Stimulated activated CD8-positive, alpha-beta memory T cell treated with anti-CD3 and anti-CD28 coated beads, Interleukin-12 subunit alpha, Interleukin-12 subunit beta, amount 100 ng/mL, for 24 hours (primary cell): ENCODE data around the gene SNX33.
"Not testable (repeated sequence)": the region's sequence is repeated elsewhere in the genome, so short reads cannot be mapped to it uniquely, and the experiment has no call there.

Experiments used
- DNase-seq: peaks from one replicate; pipeline ENCODE4 v3.0.0-alpha.2; 2020; ENCODE audit errors: extremely low read depth

SNX33 gene

GRCh38 chr15:75662823-75663519 lies 15.3 kb downstream of the SNX33 start:
- no peak for DNase-seq

GRCh38 chr15:75663931-75664421 lies 16.3 kb downstream of the SNX33 start:
- DNase-seq: no peak

GRCh38 chr15:75666823-75667501 lies 19.2 kb downstream of the SNX33 start:
- DNase-seq: no peak

DNA sequence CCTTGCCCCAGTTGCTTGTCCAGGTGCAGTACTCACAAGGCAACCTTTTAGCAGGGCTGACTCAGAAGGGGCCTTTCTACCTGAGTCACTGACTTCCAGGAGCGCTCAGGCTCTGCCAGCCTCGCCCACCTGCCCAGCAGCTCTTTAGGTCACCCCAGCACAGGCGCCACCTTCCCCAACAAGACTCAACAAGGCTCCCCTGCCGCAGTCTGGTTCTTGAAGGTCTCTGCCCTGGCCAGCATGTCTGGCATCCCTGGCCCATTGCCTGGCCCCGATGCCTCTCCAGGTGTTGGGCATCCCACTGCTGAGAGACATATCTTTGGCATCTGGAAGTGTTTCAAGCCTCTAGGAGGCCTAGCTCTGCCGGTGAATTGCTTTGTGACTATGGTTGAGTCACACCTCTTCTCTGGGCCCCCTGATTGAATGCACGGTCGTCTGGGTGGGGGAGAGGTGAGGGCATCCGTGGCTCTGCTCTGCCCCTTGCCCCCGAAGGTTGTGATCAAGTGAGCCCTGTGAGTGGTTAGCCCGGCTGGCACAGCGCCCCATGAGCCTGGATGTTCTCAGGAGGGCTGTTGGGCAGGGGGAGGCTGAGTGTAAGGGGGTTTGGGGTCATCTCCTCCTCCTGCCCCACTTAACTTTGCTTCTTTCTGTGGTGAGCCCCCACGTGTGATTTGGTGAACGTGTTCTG lies 21.6 kb downstream of the SNX33 start:
- no peak for DNase-seq

- DNase-seq: no peak
These were observed 22.1 kb downstream of the SNX33 start for GRCh38 chr15:75669879-75670212.

- no peak for DNase-seq
These were observed 24.3 kb downstream of the SNX33 start for GRCh38 chr15:75671730-75672602.

- no peak for DNase-seq
These were observed 25.1 kb downstream of the SNX33 start for GRCh38 chr15:75672646-75673425.

DNA sequence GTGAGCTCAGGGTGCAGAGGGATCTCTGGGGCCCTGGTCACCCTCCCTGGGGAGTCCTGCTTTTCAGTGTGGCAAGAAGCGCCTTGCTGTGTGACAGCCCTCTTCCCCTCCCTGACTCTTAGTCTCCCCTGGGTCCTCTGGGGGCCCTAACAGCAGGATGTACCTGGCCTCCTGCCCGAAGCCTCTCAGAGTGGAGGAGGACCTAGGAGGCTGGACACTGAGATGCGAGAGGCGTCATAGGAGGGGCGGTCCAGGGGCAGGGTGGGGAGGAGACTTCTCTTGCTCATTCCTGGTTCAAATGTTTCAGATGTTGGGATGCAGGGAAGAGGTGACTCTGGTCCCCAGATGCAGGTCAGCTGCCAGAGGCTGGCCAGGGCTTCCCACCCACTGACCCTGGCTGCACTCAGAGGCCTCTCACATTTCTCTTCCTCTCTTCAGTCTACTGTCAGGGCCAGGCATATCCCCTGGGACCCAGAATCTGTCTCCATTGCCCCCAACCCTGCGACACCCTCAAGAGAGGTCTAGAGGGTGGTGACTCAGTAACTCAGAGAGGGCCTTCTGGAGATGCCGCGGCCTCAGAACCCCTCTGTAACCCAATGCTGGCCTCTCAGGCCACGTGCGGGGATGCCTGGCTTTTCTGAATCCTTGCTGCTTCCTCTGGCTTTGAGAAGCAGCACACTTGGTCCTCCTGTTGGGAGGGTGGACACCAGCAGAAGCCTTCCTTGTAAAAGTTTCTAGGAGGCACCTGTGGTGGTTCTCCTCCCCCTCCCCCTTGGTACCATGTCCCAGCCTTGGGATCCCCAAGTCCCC lies 25.9 kb downstream of the SNX33 start:
- no peak for DNase-seq

- DNase-seq: no peak
These were observed 26.7 kb downstream of the SNX33 start for GRCh38 chr15:75674366-75674765.

- no peak for DNase-seq
These were observed 28.1 kb downstream of the SNX33 start for GRCh38 chr15:75675579-75676404.

GRCh38 chr15:75676688-75677464 lies 29.2 kb downstream of the SNX33 start:
- no peak for DNase-seq

GRCh38 chr15:75677465-75678323 lies 30.0 kb downstream of the SNX33 start:
- no peak for DNase-seq

DNA sequence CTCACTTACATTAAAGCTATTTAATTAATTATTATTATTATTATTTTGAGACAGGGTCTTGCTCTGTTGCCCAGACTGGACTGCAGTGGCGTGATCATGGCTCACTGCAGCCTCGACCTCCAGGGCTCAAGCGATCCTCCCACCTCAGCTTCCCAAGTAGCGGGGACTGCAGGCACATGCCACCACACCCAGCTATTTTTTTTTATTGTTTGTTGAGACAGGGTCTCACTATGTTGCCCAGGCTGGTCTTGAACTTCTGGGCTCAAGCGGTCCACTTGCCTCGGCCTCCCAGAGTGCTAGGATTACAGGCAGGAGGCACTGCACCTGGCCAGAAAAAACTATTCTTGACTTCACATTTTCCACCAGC lies 30.6 kb downstream of the SNX33 start:
- DNase-seq: not testable (repeated sequence)

- no peak for DNase-seq
These were observed 32.5 kb downstream of the SNX33 start for GRCh38 chr15:75680007-75680789.

DNA sequence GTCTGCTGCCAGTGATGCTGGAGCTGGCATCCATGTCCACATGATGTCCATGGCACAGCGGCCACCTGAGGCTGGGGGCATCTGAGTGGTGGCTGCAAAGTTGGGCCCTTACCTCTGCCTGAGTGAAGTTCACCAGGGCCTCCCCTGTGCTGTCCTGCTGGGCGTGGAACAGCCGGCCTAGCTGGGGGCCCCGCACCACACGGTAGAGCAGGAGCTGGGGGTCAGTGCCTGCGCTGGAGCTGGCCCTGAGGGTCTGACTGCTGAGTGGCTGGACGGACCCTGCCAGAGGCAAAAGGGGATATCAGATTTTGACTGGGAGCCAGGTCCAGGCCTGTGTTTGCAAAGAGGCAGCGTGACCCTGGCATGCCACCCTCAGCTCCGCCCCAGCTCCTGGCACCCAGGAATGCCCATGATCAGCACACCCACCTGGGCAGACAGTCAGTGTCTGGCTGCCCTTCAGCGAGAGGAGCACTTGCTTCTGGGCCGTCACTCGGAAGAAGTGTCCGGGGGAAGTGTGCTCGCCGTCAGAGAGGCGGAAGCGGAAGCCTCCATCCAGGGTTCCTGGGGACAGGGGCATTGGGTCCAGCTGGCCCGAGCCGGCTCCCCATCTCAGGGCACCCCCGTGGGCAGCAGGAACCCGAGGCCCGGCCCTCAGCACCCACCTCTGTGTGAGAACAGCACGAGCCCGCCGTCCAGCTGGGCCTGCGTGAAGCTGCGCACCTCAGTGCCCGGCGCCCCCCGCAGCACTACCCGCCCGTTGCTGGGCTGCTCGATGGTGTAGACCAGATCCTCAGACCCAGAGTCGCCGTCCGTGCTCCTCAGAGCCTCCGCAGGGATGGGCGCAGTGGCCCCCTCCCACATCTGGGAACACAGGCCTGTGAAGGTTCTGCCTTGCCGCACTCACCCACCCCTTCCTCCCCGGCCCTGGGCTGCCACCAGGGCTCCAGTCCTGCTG lies 34.7 kb downstream of the SNX33 start:
- DNase-seq: no peak
